Left ventricle myocardium inferior (tissue), 1 donor: ENCODE measurements around the gene RAB39B. TPM values are rescaled to one million over a fixed set of nuclear protein-coding genes. Genes with fewer than 3 reads are reported as not detected.
"Not testable (repeated sequence)": the region's sequence is repeated elsewhere in the genome, so short reads cannot be mapped to it uniquely, and the experiment has no call there.

Experiments
- DNase-seq: peaks from one replicate; pipeline ENCODE4 v3.0.0-alpha.2; 2020
- H3K27ac ChIP-seq: fragments of 200-600 bp; replicated peaks from 2 replicates; pipeline ENCODE4 v1.8.0; 2021
- H3K27me3 ChIP-seq: fragments of 200-600 bp; 2 replicates; pipeline ENCODE4 v1.8.0; 2021; ENCODE audit warnings: low read depth
- H3K36me3 ChIP-seq: fragments of 200-600 bp; 2 replicates; pipeline ENCODE4 v1.8.0; 2021
- H3K4me1 ChIP-seq: fragments of 200-600 bp; 2 replicates; pipeline ENCODE4 v1.8.0; 2021
- H3K4me3 ChIP-seq: fragments of 200-600 bp; 2 replicates; pipeline ENCODE4 v1.8.0; 2021; ENCODE audit warnings: mild to moderate bottlenecking, moderate library complexity
- H3K9me3 ChIP-seq: fragments of 200-600 bp; replicated peaks from 2 replicates; pipeline ENCODE4 v1.8.0; 2021
- intact Hi-C: fragments of 100-400 bp; cut with micrococcal nuclease; formaldehyde crosslinking; loops from one replicate; pipeline ENCODE4 v1.11.0; 2022
- total RNA-seq: library from RNA; stranded (reverse); fragmentation: NEBNext Ultra II Directional; extraction: Animal tissue kit (Norgen Biotek cat#: 25700); gene quantifications from one replicate; pipeline ENCODE4 v1.2.1, GENCODE V29; 2021
- TF ChIP-seq, protein P1 (sequence below): fragments of 200-600 bp; IDR thresholded peaks from 2 replicates; pipeline ENCODE4 v1.8.0; 2021; ENCODE audit warnings: antibody characterized with exemption, mild to moderate bottlenecking, borderline replicate concordance
- donor health status: DM: no; HTN: yes; CAD: no; lungs with severe emphysema.

RAB39B gene
- total RNA-seq, 1 donor from 2014 or later = 0.11 TPM

DNA sequence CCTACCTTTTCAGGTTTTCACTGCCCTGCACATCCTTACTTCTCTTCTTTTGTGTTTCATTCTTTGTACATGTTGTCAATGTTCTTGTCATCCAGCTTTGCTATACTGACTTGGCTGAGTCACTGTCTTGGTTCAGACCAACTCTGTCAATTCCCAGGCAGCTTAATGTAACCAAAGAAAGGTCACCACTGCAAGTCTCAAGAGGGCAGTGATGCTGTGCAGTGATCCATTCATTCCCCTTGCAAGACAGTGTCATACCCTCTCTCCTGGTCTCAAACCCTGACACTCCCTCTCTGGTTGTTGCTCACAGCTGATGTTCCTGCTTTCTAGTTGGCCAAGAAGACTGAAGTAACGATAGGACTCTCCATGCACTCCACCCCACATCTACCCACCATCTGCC is 17.5 kb downstream of the RAB39B start:
- H3K27me3 ChIP-seq = no peaks in the 10 kb centered on the region
- TF ChIP-seq, protein P1, sequence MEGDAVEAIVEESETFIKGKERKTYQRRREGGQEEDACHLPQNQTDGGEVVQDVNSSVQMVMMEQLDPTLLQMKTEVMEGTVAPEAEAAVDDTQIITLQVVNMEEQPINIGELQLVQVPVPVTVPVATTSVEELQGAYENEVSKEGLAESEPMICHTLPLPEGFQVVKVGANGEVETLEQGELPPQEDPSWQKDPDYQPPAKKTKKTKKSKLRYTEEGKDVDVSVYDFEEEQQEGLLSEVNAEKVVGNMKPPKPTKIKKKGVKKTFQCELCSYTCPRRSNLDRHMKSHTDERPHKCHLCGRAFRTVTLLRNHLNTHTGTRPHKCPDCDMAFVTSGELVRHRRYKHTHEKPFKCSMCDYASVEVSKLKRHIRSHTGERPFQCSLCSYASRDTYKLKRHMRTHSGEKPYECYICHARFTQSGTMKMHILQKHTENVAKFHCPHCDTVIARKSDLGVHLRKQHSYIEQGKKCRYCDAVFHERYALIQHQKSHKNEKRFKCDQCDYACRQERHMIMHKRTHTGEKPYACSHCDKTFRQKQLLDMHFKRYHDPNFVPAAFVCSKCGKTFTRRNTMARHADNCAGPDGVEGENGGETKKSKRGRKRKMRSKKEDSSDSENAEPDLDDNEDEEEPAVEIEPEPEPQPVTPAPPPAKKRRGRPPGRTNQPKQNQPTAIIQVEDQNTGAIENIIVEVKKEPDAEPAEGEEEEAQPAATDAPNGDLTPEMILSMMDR = no peak
- H3K27ac ChIP-seq = no peak overlapping the region
- intact Hi-C loops = no loop called here
- H3K4me3 ChIP-seq = no peak overlapping the region
- no peaks in the 10 kb centered on the region for H3K36me3 ChIP-seq
- DNase-seq = no peak
- H3K9me3 ChIP-seq = no peaks in the 10 kb centered on the region
- H3K4me1 ChIP-seq = no peaks in the 10 kb centered on the region

DNA sequence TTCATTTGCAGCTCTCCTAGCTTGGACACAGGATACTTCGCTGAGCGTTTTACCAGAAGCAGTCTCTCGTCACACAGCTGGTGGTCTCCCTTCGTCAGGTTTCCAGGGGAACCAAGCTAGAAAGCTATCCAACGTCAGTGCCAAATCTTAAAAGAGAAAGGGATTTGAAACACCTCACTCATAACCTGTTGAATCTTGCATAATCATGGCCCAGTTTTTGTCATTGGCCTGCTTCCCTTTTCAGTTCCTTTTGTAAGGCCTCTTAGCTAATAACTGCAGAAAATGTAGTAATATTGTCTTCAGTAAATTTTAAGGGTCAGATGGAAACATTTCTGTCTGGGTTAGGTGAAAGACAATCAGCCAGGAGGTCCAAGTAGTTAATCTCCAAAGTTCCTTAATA is 22.0 kb downstream of the RAB39B start:
- intact Hi-C loops = no loop called here
- DNase-seq = no peak
- H3K27ac ChIP-seq = no peak overlapping the region
- no peaks in the 10 kb centered on the region for H3K27me3 ChIP-seq
- no peaks in the 10 kb centered on the region for H3K9me3 ChIP-seq
- peaks cover 18% of the 10 kb centered on the region for H3K36me3 ChIP-seq
- TF ChIP-seq, protein P1 = no peak
- H3K4me3 ChIP-seq = no peak overlapping the region
- H3K4me1 ChIP-seq = no peaks in the 10 kb centered on the region

DNA sequence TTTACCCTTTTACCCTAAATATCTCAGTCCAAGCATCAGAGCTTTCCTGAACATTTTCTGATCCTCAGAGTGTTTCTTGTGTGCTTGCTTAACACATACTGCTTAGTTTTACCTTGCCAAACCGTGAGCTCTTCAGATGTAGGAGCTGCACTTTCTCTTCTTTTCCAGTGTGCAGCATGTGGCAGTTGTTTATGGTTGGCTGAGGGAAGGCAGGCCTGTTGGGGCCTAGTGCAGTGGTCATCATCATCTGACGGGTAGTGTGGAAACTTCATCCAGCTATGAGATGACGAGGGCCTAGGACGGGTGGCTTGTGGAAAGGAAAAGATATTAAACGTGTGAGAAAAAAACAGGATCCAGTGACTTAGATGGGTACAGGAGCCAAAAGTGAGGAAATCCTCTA is 26.6 kb downstream of the RAB39B start:
- no peak for DNase-seq
- intact Hi-C loops = no loop called here
- TF ChIP-seq, protein P1 = no peak
- no peaks in the 10 kb centered on the region for H3K27me3 ChIP-seq
- peaks cover 33% of the 10 kb centered on the region for H3K36me3 ChIP-seq
- H3K9me3 ChIP-seq = no peaks in the 10 kb centered on the region
- H3K27ac ChIP-seq = no peak overlapping the region
- H3K4me1 ChIP-seq = no peaks in the 10 kb centered on the region
- no peak overlapping the region for H3K4me3 ChIP-seq

DNA sequence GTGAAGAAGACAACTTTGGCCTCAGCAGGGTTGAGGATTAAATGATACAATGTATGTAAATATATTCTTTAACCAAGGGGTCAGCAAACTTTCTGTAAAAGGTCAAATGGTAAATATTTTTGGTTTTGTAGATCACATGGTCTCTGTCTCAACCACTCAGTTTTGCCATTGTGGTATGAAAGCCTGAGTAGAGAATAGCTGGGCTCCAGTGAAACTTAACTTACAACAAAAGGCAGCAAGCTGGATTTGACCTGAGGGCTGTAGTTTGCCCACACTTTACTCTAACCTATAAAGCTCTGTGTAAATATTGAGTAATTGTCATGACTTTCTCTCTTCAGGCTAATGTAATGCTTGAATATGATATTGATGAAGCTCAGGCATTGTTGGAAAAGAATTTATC is 28.4 kb downstream of the RAB39B start:
- no peak for DNase-seq
- Histone ChIP-seq H3K4me3 (no peak overlapping the region), H3K9me3 (no peaks in the 10 kb centered on the region), H3K27ac (no peak overlapping the region), H3K36me3 (peaks cover 37% of the 10 kb centered on the region), H3K4me1 (no peaks in the 10 kb centered on the region), H3K27me3 (no peaks in the 10 kb centered on the region)
- intact Hi-C loops = no loop called here
- TF ChIP-seq, protein P1 = no peak

DNA sequence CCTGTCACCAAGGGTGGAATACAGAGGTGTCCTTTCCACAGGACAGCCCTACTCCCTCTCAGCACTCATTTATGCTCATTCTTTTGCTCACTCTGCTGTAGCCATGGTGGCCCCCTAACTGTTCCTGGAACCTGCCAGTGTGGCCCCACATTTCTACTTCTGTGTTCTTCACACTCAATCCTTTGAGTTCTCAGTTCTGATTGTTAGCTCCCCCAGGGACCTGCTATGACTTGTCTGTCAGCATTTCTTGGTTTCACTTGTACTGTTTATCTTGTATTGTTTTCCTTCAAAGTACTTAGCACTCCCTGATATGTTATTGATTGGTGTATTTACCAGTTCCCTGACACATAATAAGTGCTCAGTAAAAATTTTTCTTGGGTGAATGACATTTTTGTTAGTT is 33.1 kb downstream of the RAB39B start:
- H3K4me1 ChIP-seq = no peaks in the 10 kb centered on the region
- no peak overlapping the region for H3K27ac ChIP-seq
- TF ChIP-seq, protein P1 = no peak
- H3K27me3 ChIP-seq = no peaks in the 10 kb centered on the region
- H3K4me3 ChIP-seq = no peak overlapping the region
- no peak for DNase-seq
- H3K9me3 ChIP-seq = no peaks in the 10 kb centered on the region
- intact Hi-C loops = no loop called here
- peaks cover 34% of the 10 kb centered on the region for H3K36me3 ChIP-seq

DNA sequence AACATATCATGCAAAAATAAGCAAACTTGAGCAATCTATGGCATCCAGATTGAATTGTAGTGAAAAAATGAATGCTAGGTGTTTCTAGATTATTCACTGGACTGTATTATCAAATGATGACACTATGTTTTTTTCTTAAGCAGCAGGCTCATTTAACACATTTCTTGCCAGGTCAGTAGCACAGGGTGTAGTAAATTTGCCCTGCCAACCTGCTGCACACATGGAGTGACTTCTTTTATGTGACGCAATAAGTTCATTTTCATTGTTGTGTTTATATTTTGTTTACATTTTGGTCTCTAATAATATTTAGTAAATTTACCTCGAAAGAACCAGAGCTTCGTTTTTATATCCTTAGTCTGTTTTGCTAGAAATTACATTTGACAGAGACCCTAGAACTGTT is 38.5 kb downstream of the RAB39B start:
- intact Hi-C loops = no loop called here
- no peak for DNase-seq
- Histone ChIP-seq H3K4me1 (no peaks in the 10 kb centered on the region), H3K4me3 (no peak overlapping the region), H3K27me3 (no peaks in the 10 kb centered on the region), H3K27ac (no peak overlapping the region), H3K9me3 (no peaks in the 10 kb centered on the region), H3K36me3 (peaks cover 31% of the 10 kb centered on the region)
- TF ChIP-seq, protein P1 = no peak

DNA sequence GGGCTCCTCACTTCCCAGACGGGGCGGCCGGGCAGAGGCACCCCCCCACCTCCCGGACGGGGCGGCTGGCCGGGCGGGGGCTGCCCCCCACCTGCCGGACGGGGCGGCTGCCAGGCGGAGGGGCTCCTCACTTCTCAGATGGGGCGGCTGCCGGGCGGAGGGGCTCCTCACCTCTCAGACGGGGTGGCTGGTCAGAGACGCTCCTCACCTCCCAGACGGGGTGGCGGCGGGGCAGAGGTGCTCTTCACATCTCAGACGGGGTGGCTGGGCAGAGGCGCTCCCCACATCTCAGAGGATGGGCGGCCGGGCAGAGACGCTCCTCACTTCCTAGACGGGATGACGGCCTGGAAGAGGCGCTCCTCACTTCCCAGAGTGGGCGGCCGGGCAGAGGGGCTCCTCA is 40.5 kb downstream of the RAB39B start:
- H3K4me3 ChIP-seq, H3K4me1 ChIP-seq, DNase-seq, H3K9me3 ChIP-seq, H3K27ac ChIP-seq, intact Hi-C loops, H3K27me3 ChIP-seq: not testable (repeated sequence)
- H3K36me3 ChIP-seq = peaks cover 27% of the 10 kb centered on the region
